Kidney capillary endothelial cell (primary cell): ENCODE data around the gene USP40.

Experiments used
- DNase-seq: peaks from one replicate; pipeline ENCODE4 v3.0.0-alpha.2; 2018; ENCODE audit warnings: low spot score

Gene USP40

DNA sequence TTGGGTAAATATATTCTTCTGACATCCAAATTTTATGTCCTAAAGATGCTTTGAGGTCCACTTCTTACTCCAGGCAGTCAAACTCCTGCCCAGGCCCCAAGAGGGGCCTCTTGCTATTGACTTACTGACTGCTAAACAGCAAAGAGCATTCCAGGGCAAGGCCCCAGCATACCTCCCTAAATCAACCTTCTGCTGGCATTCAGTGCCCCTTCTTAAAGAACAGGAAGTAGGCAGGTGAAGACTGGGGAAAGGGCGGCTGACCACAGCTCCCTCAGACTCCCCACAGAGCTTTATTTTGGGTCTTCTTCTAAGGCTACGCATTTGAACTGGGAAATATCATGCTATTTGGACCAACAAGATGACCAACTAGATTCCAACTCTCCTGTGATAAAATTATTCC, 68.9 kb downstream of the USP40 start:
- no peak for DNase-seq

DNA sequence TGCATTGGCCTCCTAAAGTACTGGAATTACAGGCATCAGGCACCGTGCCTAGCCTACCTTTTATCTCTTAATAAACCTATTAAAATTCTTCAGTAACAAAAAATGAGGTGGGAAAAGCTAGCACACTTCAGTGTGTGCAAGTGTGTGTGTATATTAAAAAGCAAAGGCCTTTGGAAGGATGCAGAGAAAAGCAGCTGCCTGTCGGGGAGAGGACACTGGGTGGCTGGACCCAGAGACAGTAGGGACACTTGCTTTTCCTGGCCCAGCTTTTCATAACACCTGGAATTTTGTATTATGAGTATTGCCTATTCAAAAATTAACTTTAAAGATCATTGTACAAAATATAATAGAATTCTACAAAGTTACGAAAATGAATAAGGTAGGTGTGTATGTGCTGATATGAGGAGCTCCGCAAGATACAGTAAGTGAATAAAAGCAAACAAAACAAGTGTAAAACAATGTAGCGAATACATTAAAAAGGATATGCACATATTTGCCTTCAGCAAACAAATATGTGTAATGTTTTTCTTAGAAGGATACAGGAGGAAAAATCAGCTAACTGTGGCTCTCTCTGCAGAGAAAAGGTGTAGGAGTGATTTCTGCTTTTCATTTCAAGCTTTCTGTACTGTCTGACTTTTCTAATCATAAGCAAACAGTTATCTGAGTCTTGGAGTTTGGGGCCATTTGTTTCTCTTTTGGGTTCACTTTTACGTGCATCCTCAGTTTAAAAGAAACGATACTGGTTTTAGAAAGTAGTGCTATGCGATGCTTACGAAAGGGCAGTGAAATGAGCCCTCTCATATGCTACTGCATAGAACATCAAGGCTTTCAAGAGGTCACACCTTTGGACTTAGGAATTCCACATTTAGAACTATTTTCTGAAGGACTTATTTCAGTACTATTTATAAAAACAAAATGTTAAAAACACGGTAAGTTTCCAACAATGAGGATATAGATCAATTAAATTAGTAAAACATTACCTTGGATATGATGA, 70.8 kb downstream of the USP40 start:
- DNase-seq = no peak

DNA sequence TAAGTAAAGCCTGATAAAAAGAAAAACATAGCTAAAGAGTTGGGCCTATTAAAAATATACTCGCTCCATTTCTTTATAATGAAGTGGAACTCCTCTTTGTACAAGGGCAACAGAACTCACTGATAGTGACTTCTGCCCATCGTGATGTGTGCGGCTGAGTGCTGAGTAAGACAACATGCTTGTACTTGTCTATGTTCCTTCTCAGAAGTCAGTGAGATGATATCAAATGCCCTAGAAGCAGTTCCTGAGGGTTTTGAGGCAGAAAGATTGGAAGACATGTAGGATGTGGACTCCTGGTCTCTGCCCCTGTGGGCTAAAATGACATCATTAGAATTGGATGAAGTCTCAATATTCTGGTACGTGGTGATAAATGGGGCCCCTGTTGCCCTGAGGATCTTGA, 73.8 kb downstream of the USP40 start:
- DNase-seq = no peak

DNA sequence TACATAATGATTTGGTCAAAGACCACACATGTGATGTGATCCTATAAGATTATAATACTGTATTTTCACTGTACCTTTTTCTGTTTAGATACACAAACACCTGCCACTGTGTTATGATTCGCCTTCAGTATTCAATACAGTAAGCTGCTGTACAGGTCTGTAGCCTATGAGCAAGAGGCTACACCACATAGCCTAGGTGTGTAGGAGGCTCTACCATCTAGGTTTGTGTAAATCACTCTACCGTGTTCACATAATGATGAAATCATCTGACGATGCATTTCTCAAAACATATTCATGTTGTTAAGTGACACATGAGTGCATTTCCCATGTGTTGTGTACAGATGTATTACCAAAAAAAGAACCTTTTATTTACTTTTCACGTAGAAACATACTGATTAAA, 74.5 kb downstream of the USP40 start:
- DNase-seq = no peak

DNA sequence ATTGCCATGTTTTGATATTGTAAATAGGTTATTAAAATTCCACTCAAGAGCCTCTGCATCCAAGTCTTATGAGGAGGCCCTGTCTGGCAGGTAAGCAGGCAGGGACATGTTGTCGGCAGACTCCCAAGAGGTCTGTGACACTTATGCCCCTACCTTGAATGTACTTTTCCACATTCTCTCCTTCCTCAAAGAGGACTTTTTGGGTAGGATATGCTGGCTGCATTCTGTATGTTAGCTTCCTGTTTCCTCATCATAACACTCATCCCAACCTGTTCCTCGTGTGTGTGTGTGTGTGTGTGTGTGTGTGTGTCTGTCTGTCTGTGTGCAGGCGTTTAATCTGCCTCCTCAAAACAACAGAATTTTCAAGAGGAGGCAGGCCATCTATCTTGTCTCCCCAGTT, 75.3 kb downstream of the USP40 start:
- DNase-seq = no peak

DNA sequence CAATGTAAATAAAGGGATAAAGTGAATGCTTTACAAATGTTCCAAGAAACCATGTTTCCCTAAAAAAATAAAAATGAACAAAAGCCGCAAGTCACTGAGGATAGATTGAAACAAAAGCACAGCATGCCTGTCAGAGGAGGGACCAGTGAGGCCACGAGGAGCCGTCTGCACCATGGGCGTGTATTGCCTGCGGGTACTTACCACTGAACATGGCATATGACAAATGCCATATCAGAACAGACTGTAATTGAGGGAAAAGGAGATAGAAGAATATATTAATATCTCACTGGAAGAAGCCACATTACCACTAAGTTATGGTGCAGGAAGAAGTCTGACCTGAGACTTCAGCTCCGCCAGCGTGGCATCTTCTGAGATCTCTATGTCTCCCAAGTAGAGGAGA, 75.8 kb downstream of the USP40 start:
- no peak for DNase-seq

DNA sequence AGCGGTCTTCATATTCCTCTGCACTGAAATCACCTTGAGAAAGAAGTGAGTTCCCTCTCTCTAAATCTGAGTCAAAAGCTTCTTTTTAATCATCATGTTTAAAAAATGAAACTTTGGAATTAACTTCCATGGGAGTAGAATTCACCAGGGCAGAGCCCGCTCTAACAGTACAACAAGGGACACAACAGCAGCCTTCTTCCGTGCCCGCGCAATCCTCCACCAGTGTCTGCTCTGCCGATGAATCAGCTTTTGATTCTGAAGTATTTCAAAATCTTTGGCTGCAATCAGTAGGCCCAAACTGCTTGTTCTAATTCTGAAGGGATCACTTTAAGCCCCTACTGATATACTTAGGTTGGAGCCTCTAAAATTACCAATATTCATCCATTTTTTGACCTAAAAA, 76.9 kb downstream of the USP40 start:
- no peak for DNase-seq

DNA sequence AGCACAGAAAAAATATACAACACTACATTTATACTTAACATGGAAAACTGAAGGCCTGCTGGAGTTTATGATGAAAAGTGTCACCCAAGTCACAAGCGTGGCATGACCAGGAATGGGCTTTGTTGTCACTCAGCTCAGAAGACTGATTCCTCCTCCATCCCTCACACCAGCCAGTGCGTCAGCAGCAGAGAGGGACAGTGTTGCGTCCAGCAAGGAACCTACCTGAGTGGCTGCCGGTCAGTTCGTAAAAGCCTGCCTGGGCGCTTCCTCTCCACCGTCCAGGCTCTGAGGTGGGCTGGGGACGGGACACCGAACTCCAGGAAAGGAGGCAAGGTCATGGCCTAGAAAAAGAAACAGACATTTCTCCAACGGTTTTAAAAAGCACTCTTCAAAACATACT, 77.4 kb downstream of the USP40 start:
- no peak for DNase-seq

DNA sequence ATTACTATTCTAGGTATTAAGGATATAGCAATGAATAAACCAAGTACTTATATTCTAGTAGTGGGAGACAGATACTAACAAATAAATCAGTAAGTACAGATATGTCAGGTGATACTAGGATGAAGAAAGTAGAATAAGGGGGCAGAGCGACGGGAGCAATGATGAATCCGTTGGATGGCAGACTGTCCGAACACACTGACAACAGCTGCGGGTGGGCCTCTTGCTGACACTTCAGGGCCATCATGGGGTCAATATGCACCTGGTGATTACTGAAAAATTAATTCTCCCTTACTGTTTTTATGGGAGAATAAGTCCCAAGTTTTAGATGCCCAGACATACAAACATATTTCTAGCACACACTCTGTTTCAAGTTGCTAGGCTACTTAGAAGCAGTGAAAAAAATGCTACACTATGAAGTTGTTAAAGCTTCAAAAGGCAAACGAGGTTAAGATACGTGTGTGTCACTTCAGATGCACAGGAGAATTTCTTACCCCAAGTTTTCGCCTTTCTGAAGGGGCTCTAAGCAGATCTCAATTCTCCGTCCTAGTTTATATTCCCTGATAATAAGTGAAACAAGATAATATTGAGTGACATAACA, 78.7 kb downstream of the USP40 start:
- DNase-seq = no peak

DNA sequence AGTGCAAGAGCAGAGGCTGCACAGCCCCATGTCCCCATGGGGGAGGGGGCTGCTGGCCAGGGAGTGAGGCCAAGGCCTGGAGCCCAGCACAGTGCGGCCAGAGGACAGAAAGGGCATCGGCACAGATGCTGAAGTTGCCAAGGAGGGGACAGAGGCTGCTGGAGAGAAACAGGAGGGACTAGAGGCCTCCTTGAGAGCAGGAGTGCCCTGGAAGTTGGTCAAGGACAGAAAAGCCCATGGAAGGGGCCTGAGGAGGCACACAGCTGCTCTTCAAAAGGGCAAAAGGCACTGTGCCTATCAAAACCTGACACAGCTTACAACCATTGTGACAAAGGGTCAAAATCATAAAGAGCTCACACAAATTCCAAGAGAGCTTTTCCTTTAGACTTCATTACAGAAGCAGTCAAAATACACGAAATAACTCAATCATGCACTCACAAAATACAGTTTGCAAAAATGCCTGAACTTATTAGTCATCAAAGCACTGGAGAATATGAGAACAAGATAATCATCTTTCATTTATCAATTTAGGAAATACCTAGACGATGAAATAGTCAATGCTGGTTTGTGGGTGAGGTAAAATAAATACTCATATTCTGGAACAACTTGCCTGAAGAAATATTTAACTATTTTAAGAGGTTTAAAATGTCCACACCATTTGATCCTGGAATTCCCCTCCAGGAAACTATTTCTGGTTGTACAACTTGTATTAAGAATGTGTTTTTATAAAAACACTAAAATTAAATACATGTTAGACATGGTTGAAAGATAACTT, 79.6 kb downstream of the USP40 start:
- peak; percentile 26 for DNase-seq

DNA sequence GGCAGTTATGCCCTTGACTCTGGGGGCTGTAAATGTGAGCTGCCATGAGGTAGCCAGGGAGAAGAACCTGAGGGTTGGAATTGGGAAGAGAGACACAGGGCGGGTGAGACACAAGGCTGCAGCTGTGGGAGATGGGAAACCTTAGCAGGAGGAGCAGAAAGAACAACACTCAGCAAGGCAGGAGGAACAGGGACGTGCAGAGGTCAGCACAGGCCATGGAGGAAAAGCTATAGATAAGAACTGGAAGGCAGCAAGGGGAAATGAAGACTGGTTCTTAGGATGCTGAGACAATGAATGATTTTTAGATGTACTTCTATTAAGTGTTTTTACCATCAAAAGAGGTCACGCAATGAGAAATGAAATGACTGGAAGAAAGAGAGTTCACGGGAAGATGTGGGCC, 80.2 kb downstream of the USP40 start:
- no peak for DNase-seq

DNA sequence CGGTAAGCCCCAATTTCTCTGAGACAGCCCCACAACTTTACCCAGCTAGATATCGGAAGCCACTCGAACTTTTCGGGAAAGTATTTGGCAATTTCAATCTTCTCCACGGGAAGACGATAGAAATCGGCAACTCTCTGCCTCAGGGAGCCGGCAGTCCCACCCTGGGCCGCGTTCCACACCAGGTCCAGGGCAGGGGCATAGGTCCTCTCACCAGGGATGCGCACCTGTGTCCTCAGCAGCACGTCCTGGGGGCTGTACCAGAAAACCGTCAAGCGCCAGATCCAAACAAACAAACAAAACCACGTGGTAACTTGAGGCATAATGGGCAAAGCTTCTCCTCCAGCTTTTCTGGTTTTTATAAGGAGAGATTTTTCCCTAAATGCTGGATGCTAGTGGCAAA, 80.9 kb downstream of the USP40 start:
- DNase-seq = no peak

DNA sequence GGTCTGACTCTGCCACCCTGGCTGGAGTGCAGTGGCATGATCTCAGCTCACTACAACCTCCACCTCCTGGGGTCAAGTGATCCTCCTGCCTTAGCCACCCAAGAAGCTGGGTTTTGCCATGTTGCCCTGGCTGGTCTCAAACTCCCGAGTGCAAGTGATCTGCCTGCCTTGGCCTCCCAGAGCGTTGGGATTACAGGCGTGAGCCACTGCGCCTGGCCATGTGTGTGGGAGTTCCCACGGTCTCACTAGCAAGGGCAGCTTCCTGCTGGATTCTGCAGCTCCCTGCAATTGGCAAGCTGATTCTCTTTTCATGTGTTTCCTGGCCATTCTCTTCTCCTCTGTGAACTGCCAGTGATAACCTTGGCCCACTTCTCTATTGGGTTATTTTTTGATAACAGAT, 84.0 kb downstream of the USP40 start:
- DNase-seq = no peak

DNA sequence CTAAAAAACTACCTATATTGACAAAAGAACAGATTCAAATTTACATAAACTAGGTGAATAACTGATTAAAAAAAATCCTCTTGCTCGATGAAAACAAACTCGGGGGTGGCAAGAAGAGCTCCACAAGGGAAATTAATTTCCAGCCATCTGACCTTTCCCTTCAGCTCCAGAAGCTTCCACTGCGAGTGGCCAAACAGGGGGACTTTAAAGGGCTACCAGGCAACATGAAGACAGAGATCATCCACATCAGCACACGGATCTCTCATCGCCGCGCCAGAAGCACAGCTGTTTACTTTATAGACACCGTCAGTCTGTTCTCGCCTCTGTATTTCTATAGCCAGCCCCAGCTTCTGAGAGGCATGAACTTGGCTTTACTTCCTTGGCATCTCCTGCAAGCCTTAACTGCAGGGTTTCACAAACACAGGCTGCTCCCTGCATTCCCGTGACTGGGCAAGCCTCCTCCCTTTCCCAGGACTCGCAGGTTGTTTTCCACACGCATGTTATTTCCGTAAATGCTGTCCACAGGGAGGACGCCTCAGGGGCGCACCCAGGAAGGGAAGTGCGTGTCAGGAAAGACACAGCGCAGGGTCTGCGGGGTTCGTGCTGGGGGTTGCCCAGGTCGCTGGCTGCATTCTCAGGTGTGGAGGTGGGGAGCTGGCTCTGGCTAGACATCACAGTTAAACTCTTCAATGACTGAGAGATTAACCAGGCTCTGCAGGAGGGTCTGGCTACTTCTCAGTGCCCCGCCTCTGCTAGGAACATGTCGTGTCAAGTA, 85.0 kb downstream of the USP40 start:
- no peak for DNase-seq

DNA sequence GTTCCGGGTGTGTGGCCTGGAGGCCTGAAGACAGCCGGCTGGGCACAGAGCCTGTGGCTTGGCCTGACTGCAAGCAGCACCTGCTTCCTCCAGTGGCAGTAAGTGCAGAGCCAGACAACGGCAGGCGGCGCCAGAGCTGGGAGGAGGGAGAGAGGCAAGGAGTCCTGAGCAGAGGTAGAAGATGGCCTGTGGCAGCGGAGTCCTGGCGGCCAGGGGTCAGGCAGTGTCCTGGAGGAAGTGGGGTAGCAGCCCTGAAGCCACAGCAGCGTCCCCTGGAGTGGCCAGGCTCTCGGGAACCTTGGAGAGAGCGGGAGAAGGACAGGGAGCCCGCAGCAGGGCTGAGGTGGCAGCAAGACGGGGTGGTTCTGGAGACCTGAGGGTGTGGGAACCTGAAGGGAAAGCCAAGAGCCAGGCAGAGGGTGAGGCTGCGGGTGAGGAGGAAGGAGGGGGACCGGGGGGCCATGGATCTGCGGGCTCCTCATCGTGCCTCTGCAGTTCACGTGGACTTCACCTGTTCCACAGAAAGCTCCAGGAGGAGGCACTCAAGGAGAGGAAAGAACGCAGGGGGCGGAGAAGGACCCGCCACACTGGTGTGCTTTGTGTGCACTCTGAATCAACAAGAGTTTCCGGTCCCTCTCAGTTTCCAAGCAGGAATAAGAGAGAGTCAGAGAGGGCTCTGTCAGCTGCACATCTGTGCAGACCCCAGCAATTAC, 85.9 kb downstream of the USP40 start:
- DNase-seq = no peak

DNA sequence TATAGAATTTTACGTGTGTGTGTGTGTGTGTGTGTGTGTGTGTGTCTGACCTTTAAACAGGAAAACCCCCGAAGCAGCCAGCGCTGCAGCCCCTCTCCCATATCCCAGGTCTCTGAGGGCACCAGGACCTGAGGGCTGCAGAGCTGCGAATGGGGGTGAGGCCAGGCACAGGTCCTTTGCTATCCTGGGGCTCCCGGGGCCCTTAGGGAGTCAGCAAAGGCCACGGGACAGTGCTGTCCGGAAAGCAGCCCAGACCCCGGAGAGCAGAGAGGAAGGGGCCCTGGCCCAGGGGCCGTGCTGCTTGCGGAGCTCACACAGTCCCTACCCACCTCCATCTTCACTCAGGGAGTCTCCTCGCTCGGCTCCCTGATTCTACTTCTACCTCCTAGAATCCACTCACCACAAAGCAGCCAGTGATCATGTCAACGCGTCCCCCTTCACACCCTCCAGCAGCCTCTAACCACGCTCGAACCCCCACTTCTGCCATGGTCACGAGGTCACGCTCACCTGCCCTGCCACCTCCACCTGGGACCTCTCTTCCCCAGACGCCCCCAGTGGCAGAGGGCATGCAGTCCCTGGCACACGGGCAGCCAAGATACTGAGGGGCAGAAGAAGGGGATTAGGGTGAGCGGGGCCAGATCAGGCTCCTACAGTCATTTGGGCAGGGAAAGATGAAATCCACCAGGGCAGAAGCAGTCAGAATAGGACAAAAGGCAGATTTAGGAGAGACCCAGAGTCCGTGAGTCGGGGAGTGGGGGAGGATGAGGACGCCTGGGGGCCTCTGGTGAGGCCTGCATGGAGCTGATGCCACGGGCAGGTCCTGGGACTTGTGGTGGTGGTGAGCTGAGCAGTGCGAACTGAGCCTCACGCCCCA, 86.7 kb downstream of the USP40 start:
- no peak for DNase-seq

DNA sequence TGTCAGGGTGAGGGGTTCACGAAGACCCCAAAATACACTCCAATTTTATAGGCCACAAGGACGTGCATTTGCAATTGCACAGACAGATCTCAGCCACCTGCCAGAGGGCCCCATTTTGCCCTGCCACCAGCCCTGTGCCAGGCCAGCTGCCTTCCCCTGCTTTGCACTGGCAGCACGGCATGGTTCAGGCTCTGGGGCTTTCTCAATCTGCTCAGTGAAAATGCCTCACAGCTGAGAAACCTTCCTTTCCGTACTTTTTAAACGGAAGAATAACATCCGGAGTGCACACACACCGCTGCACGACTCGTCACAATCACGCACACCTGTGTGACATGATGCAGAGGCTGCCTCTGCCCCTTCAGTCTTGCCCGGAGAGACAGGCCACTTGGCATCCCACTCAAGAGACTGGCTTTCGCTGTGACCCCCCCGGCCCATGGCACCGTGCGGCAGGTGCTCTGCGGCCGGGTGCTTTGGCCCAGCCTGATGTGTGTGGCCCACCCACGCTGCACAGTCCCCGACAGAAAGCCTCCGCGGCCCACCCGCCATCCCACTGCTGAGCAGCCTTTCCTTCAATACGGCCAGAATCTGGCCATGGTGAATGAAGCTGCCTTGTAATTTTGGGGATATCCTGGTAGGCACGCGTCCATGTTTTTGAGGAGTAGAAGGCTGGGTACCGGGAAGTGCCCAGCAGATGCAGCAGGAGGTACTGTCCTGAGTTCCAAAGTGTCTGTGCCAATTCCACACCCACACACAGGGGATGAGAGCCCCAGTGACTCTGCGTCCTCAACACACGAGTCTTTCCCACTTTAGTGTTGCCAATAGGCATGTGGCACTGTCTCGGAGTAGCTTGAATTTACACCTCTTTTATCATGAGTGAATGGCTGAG, 88.8 kb downstream of the USP40 start:
- no peak for DNase-seq

DNA sequence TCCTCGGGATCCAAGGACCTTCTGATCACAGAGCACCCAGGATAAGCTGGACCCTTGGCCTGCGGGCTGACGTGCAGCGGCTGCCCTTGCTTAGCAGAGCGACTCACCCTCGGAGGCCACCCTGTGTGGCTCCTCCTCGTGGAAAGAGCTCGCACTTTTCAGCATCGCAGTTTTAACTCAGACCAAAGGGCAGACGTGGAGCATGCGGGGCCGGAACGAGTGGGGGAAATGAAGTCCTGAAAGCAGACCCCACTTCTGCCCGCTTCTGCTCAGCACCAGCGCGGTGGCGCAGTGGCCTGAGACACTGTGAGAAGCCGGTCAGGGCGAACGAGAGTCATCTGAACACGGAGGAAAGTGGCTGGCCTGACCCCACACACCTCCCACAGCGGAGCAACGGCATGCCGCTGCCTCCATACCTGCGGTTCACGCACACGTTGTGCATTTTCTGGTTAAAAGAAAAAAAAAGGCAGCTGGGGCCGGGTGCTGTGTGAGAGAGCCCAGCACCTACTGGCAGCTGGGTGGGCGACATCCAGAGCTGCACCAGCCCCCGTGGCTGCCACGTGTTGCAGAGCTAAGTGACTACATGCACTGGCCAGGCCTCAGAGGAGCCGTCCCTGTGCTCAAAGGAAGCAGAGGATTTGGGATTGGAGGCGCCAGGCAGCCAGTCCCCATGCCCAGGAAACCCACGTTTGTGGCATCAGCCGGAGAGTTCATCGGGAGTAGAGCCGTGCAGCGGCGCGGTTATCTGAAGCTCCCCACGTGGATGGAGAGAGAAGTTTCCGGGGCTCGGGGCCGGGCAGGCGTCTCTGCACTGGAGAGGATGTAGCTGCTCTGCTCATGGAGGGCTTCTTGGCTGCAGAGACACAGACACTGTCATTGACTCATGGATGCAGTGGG, 89.7 kb downstream of the USP40 start:
- DNase-seq = no peak
